Measurements from ENCODE around the gene NEGR1. TPM values are rescaled to one million over a fixed set of nuclear protein-coding genes. Genes with fewer than 3 reads are reported as not detected.

Gene NEGR1
- total RNA-seq, 6 donors from 2014 or later: 3.1 to 14.7 (median 8.9) TPM

GRCh38 chr1:71994646-71995045 is 287.7 kb downstream of the NEGR1 start:
- no peak for ATAC-seq (ENCODE audit: low FRiP score in 2 of 2)

GRCh38 chr1:71987181-71987580 is 295.2 kb downstream of the NEGR1 start:
- DNase-seq (no peak), ATAC-seq (ENCODE audit: low FRiP score in 2 of 2) (no peak)
- Histone ChIP-seq H3K27me3 (no peaks in the 10 kb centered on the region), H3K27ac (no peak overlapping the region), H3K9me3 (no peaks in the 10 kb centered on the region), H3K4me1 (no peaks in the 10 kb centered on the region), H3K4me3 (no peak overlapping the region), H3K36me3 (no peaks in the 10 kb centered on the region)
- 69 to 77% methylated on average over 6 of the region's 6 CpGs for WGBS, 2 donors
- TF ChIP-seq POLR2A (IDR thresholded peaks at IDR 0.05): no peak
- no peak for TF ChIP-seq CTCF (IDR thresholded peaks at IDR 0.05)
- TF ChIP-seq POLR2AphosphoS5 (IDR thresholded peaks at IDR 0.05): no peak
- no peak for TF ChIP-seq EP300 (IDR thresholded peaks at IDR 0.05)

More at GRCh38 chr1:71994646-71995045, 287.7 kb downstream of the NEGR1 start:
- H3K4me1 ChIP-seq: no peaks in the 10 kb centered on the region
- H3K36me3 ChIP-seq: no peaks in the 10 kb centered on the region
- H3K9me3 ChIP-seq: no peaks in the 10 kb centered on the region
- H3K27ac ChIP-seq: no peak overlapping the region
- TF ChIP-seq POLR2AphosphoS5 (IDR thresholded peaks at IDR 0.05): no peak
- no peak for DNase-seq
- WGBS, 2 donors: 78 to 87% methylated on average over 3 of the region's 3 CpGs
- no peaks in the 10 kb centered on the region for H3K27me3 ChIP-seq
- H3K4me3 ChIP-seq: no peak overlapping the region

GRCh38 chr1:71986160-71986559 is 296.2 kb downstream of the NEGR1 start:
- no peaks in the 10 kb centered on the region for H3K9me3 ChIP-seq
- ATAC-seq (ENCODE audit: low FRiP score in 2 of 2) (no peak), DNase-seq (no peak)
- TF ChIP-seq EP300 (IDR thresholded peaks at IDR 0.05): no peak
- TF ChIP-seq CTCF (IDR thresholded peaks at IDR 0.05): no peak
- TF ChIP-seq POLR2A (IDR thresholded peaks at IDR 0.05): no peak
- no peak for TF ChIP-seq POLR2AphosphoS5 (IDR thresholded peaks at IDR 0.05)
- WGBS, 2 donors: 59 to 61% methylated on average over 3 of the region's 3 CpGs
- no peak overlapping the region for H3K4me3 ChIP-seq
- H3K27ac ChIP-seq: no peak overlapping the region
- no peaks in the 10 kb centered on the region for H3K4me1 ChIP-seq
- no peaks in the 10 kb centered on the region for H3K27me3 ChIP-seq
- H3K36me3 ChIP-seq: no peaks in the 10 kb centered on the region

- DNase-seq (no peak), ATAC-seq (ENCODE audit: low FRiP score in 2 of 2) (no peak)
- Histone ChIP-seq H3K36me3 (no peaks in the 10 kb centered on the region), H3K4me3 (no peak overlapping the region), H3K27me3 (no peaks in the 10 kb centered on the region), H3K27ac (no peak overlapping the region), H3K4me1 (no peaks in the 10 kb centered on the region), H3K9me3 (no peaks in the 10 kb centered on the region)
- TF ChIP-seq CTCF (IDR thresholded peaks at IDR 0.05): no peak
- TF ChIP-seq EP300 (IDR thresholded peaks at IDR 0.05): no peak
- TF ChIP-seq POLR2A (IDR thresholded peaks at IDR 0.05): no peak
- 70 to 75% methylated on average over 1 of the region's 1 CpG for WGBS, 2 donors
Observed at GRCh38 chr1:71980556-71980955, 301.8 kb downstream of the NEGR1 start.

- WGBS, 2 donors: 70 to 72% methylated on average over 1 of the region's 1 CpG
- no peak for ATAC-seq (ENCODE audit: low FRiP score in 2 of 2)
- no peak overlapping the region for H3K27ac ChIP-seq
Observed at GRCh38 chr1:71979882-71980281, 302.5 kb downstream of the NEGR1 start.

More at GRCh38 chr1:71979882-71980281, 302.5 kb downstream of the NEGR1 start:
- no peaks in the 10 kb centered on the region for H3K9me3 ChIP-seq
- H3K4me3 ChIP-seq: no peak overlapping the region
- no peak for DNase-seq
- H3K36me3 ChIP-seq: no peaks in the 10 kb centered on the region
- H3K4me1 ChIP-seq: no peaks in the 10 kb centered on the region
- no peaks in the 10 kb centered on the region for H3K27me3 ChIP-seq
- no peak for TF ChIP-seq POLR2A (IDR thresholded peaks at IDR 0.05)
- TF ChIP-seq CTCF (IDR thresholded peaks at IDR 0.05): no peak
- no peak for TF ChIP-seq EP300 (IDR thresholded peaks at IDR 0.05)
- no peak for TF ChIP-seq POLR2AphosphoS5 (IDR thresholded peaks at IDR 0.05)

Measured in upper lobe of left lung (tissue), 6 donors.